SK-N-MC (cell line): ENCODE results near the gene SLC30A4.
A peak's percentile ranks its signal among the peaks of the same experiment; 100 is the strongest.

Experiments
- DNase-seq: peaks from one replicate; pipeline ENCODE4 v3.0.0-alpha.2; 2011; ENCODE audit warnings: low read depth, low spot score
- H3K27ac ChIP-seq: fragments of 200-600 bp; sonication (generic); 2 replicates; pipeline ENCODE4 v1.5.1; 2016; ENCODE audit warnings: mixed run types
- H3K36me3 ChIP-seq: fragments of 200-600 bp; sonication (generic); 2 replicates; pipeline ENCODE4 v1.6.1; 2017; ENCODE audit warnings: antibody characterized with exemption, low read length, mixed read lengths; ENCODE audit not compliant: insufficient read depth
- H3K4me3 ChIP-seq: fragments of 200-600 bp; sonication (generic); 2 replicates; pipeline ENCODE4 v1.5.1; 2016
- H3K9ac ChIP-seq: fragments of 200-600 bp; sonication (generic); 2 replicates; pipeline ENCODE4 v1.8.0; 2017; ENCODE audit warnings: mixed run types, mixed read lengths; ENCODE audit not compliant: insufficient read length
- H3K9me3 ChIP-seq: fragments of 200-600 bp; sonication (generic); 2 replicates; pipeline ENCODE4 v1.6.1; 2017; ENCODE audit warnings: low read depth, mild to moderate bottlenecking, antibody characterized with exemption, low read length, moderate library complexity, mixed read lengths
- EZH2 ChIP-seq: fragments of 200-600 bp; sonication (generic); IDR thresholded peaks from one replicate; pipeline ENCODE4 v1.6.1; 2017; ENCODE audit warnings: antibody characterized with exemption
- FOXP2 ChIP-seq: optimal IDR thresholded peaks from 2 replicates; pipeline ENCODE3; 2011; ENCODE audit warnings: mild to moderate bottlenecking, moderate library complexity; ENCODE audit not compliant: insufficient read depth; ENCODE audit errors: extremely low read length, control extremely low read depth
- POLR2AphosphoS5 ChIP-seq: IDR thresholded peaks from 2 replicates; pipeline ENCODE4 v1.6.1; 2012; ENCODE audit warnings: mild to moderate bottlenecking, low read depth, low read length, borderline replicate concordance

SLC30A4 gene

GRCh38 chr15:45439521-45440260 is 82.9 kb downstream of the SLC30A4 start:
- Histone ChIP-seq H3K9me3 (no peaks in the 10 kb centered on the region), H3K27ac (no peak overlapping the region), H3K36me3 (no peaks in the 10 kb centered on the region), H3K4me3 (no peak overlapping the region), H3K9ac (no peak overlapping the region)
- TF ChIP-seq FOXP2 (no peak), POLR2AphosphoS5 (no peak), EZH2 (no peak)
- DNase-seq: no peak

DNA sequence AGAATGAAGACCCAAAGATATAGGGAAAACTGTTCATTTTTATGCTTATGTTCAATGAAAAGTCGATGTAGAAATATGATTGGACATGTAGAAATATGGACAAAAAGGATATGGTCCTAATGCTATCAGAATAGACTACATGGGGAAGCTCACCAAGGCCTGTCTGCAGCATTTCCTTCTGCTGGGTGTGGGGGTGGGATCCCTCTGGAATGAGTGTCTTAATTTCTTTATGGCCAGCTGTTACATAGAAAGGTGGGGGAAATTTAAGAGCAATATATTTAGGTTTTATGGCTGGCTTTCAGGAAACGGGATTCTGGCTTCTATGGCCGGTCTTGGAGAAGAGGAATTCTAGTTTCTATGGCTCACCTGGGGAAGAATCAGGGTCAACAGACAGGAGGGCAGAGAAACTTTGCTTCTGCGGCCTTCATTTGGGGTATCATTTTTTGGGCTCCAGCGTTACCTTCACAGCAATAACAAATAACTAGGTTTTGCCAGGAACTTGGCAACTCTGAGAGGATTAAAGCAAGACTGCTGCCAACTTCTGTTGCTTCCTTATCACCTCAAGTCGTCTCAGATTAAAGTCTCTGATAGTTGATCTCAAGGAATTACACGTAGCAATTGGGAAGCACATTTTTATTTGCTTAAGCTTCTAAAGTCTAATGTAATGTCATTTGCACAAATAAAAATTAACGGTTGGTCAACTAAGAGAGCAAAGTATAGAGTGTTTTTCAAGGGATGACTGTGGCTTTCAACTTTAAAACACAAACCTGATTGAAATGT is 87.2 kb downstream of the SLC30A4 start:
- Histone ChIP-seq H3K36me3 (no peaks in the 10 kb centered on the region), H3K9ac (no peak overlapping the region), H3K4me3 (no peak overlapping the region), H3K27ac (no peak overlapping the region), H3K9me3 (no peaks in the 10 kb centered on the region)
- TF ChIP-seq POLR2AphosphoS5 (no peak), FOXP2 (no peak), EZH2 (no peak)
- DNase-seq: no peak

- no peak overlapping the region for H3K9ac ChIP-seq
- no peak overlapping the region for H3K27ac ChIP-seq
- no peaks in the 10 kb centered on the region for H3K36me3 ChIP-seq
- H3K4me3 ChIP-seq: no peak overlapping the region
- no peaks in the 10 kb centered on the region for H3K9me3 ChIP-seq
- TF ChIP-seq POLR2AphosphoS5 (no peak), EZH2 (no peak), FOXP2 (no peak)
- DNase-seq: no peak
These were observed 88.4 kb downstream of the SLC30A4 start for GRCh38 chr15:45434078-45434567.

GRCh38 chr15:45431511-45431910 is 91.0 kb downstream of the SLC30A4 start:
- DNase-seq: no peak
- TF ChIP-seq FOXP2 (no peak), EZH2 (no peak), POLR2AphosphoS5 (no peak)

DNA sequence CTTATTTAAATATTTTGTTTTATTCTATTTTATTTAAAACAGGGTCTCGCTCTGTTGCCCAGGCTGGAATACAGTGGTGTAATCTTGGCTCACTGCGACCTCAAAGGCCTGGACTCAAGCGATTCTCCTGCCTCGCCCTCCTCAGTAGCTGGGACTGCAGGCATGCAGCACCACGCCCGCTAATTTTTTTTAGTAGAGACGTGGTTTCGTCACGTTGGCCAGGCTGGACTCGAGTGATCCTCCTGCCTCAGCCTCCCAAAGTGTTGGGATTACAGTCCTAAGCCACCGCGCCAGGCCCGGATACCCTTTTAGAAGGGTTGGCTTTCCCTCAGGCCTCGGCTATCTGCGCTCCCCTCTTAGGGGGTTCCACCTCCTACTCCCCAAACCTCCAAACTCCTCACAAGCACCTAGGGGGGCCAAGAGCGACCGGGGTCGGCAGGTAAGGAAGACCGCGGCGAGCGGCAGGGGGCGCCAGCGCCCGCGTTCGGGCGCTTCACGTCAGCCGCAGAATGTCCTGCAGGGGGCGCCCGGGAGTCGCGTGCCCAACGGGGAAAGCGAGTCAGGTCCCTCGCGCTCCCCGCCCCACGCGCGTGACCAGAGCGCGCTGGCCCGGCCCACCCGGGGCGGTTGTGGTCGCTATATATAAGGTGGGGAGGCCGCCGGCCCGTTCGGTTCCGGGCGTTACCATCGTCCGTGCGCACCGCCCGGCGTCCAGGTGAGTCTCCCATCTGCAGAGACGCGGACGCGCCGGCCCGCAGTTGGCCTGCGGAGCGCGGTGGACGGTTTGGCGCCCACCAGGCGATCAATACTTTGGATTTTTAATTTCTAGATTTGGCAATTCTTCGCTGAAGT is 92.4 kb downstream of the SLC30A4 start:
- no peak overlapping the region for H3K9ac ChIP-seq

More at GRCh38 chr15:45431511-45431910, 91.0 kb downstream of the SLC30A4 start:
- Histone ChIP-seq H3K27ac (no peak overlapping the region), H3K36me3 (no peaks in the 10 kb centered on the region), H3K9ac (no peak overlapping the region), H3K4me3 (no peak overlapping the region), H3K9me3 (no peaks in the 10 kb centered on the region)

More for the DNA sequence above, 92.4 kb downstream of the SLC30A4 start:
- Histone ChIP-seq H3K36me3 (no peaks in the 10 kb centered on the region), H3K4me3 (peak overlapping the region; percentile 69), H3K27ac (no peak overlapping the region), H3K9me3 (no peaks in the 10 kb centered on the region)
- TF ChIP-seq FOXP2: no peak
- no peak for TF ChIP-seq EZH2
- DNase-seq: no peak
